ENCODE data around the gene VSIG2. TPM values are rescaled to one million over a fixed set of nuclear protein-coding genes. Genes with fewer than 3 reads are reported as not detected.

Gene VSIG2
- total and polyA plus RNA-seq, 8 donors = 0.18 to 4.5 (median 1.2) TPM

- FAIRE-seq (no peak), ATAC-seq (no peak), DNase-seq (no peak)
- intact Hi-C loops (cut with DNase I) = no loop called here
- H3K36me3 ChIP-seq = no peaks in the 10 kb centered on the region
- TF ChIP-seq CTCF (IDR thresholded peaks at IDR 0.05) = no peak
- H3K27me3 ChIP-seq = peaks cover 0 to 7% (median 1%) of the 10 kb centered on the region in 4 donors
- H3K4me1 ChIP-seq = peaks cover 9 to 17% (median 14%) of the 10 kb centered on the region in 3 donors
- peak overlapping the region in 1 of 4 donors; percentile 47 for H3K27ac ChIP-seq
- no peaks in the 10 kb centered on the region for H3K9me3 ChIP-seq
- 32 to 33% methylated on average over 22 to 25 of the region's 25 CpGs for WGBS, 2 donors
- peak overlapping the region in 2 of 4 donors; percentile 11 to 36 for H3K4me3 ChIP-seq
These were observed 8.2 kb upstream of the VSIG2 start for GRCh38 chr11:124760205-124760652.

GRCh38 chr11:124759266-124760204 is 7.5 kb upstream of the VSIG2 start:
- H3K9me3 ChIP-seq = no peaks in the 10 kb centered on the region
- DNase-seq = peak in 1 of 6 donors; percentile 61
- intact Hi-C loops (cut with DNase I) = loop anchor here in 1 of 3 donors (10.0 kb wide), 1 partner anchor 95 kb away; no protein-coding TSS in a partner anchor
- peak overlapping the region in 1 of 4 donors; percentile 47 for H3K27ac ChIP-seq
- TF ChIP-seq CTCF (IDR thresholded peaks at IDR 0.05) = no peak
- no peak for FAIRE-seq
- peaks cover 0 to 7% (median 1%) of the 10 kb centered on the region in 4 donors for H3K27me3 ChIP-seq
- peaks cover 9 to 17% (median 14%) of the 10 kb centered on the region in 3 donors for H3K4me1 ChIP-seq
- H3K4me3 ChIP-seq = peak overlapping the region in 2 of 4 donors; percentile 10 to 36
- no peaks in the 10 kb centered on the region for H3K36me3 ChIP-seq
- 33 to 37% methylated on average over 52 of the region's 52 CpGs for WGBS, 2 donors
- no peak for ATAC-seq

GRCh38 chr11:124758355-124759265 is 6.6 kb upstream of the VSIG2 start:
- intact Hi-C loops (cut with DNase I) = loop anchor here in 1 of 3 donors (10.0 kb wide), 1 partner anchor 94 kb away; no protein-coding TSS in a partner anchor
- Histone ChIP-seq H3K4me1 (peaks cover 7 to 13% (median 9%) of the 10 kb centered on the region in 3 donors), H3K4me3 (peak overlapping the region in 2 of 4 donors; percentile 10 to 36), H3K27ac (peak overlapping the region in 2 of 4 donors; percentile 9 to 27), H3K9me3 (no peaks in the 10 kb centered on the region), H3K27me3 (peaks cover 0 to 7% (median 1%) of the 10 kb centered on the region in 4 donors), H3K36me3 (no peaks in the 10 kb centered on the region)
- ATAC-seq = peak; percentile 76 to 92 (median 84)
- 4 to 5% methylated on average over 53 of the region's 53 CpGs for WGBS, 2 donors
- DNase-seq = peak; percentile 64 to 90 (median 80)
- peak; percentile 59 to 68 (median 65) for TF ChIP-seq CTCF (IDR thresholded peaks at IDR 0.05)
- no peak for FAIRE-seq

GRCh38 chr11:124757320-124757719 is 5.3 kb upstream of the VSIG2 start:
- Histone ChIP-seq H3K27ac (no peak overlapping the region), H3K9me3 (no peaks in the 10 kb centered on the region), H3K4me3 (no peak overlapping the region), H3K4me1 (peaks cover 4 to 10% (median 8%) of the 10 kb centered on the region in 3 donors), H3K36me3 (no peaks in the 10 kb centered on the region), H3K27me3 (peaks cover 0 to 7% (median 1%) of the 10 kb centered on the region in 4 donors)
- DNase-seq = no peak
- no peak for TF ChIP-seq CTCF (IDR thresholded peaks at IDR 0.05)
- ATAC-seq = no peak
- FAIRE-seq = no peak
- 58 to 63% methylated on average over 3 of the region's 3 CpGs for WGBS, 2 donors
- intact Hi-C loops (cut with DNase I) = loop anchor here in 1 of 3 donors (10.0 kb wide), 1 partner anchor 93 kb away; no protein-coding TSS in a partner anchor
